ENCODE data around the gene ACTG1. TPM values are rescaled to one million over a fixed set of nuclear protein-coding genes. Genes with fewer than 3 reads are reported as not detected.

The ACTG1 gene
- total and polyA plus RNA-seq, 2 of the 4 experiments (the other 2 are of a cell fraction), result 10,907 to 15,732 TPM

DNA sequence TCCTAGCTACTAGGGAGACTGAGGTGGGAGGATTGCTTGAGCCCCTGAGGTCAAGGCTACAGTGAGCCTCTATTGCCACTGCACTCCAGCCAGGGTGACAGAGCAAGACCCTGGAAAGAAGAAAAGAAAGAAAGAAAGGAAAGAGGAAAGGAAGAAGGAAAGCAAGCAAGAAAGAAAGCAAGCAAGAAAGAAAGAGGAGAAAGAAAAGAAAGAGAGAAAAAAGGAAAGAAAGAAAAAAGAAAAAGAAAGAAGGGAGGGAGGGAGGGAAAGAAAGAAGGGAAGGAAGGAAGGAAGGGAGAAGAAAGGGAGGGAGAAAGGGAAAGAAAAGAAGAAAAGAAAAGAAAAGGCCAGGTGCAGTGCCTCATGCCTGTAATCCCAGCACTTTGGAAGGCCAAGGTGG, 9.0 kb downstream of the ACTG1 start:
- no peak overlapping the region for H3K4ac ChIP-seq (ENCODE audit: low read depth, low read length)
- H3K23ac ChIP-seq (ENCODE audit: low read depth, low read length), result no peak overlapping the region
- no peak overlapping the region for H3K9ac ChIP-seq (ENCODE audit: low read depth, low read length)
- in situ Hi-C loops (cut with MboI; ENCODE audit: low sequenced_read_pairs) (no loop called here), dilution Hi-C loops (cut with HindIII; ENCODE audit: low sequenced_read_pairs, unreplicated experiment) (no loop called here), intact Hi-C loops (cut with micrococcal nuclease) (no loop called here)
- H3K27ac ChIP-seq (ENCODE audit: insufficient read depth, low read length), result no peak overlapping the region
- H2AK9ac ChIP-seq (replicated peaks; ENCODE audit: low read depth, low read length, poor library complexity), result no peak overlapping the region
- H4K20me1 ChIP-seq (ENCODE audit: insufficient read depth, low read length), result peaks cover 21% of the 10 kb centered on the region
- TF ChIP-seq NFE2L2 (IDR thresholded peaks at IDR 0.05; ENCODE audit: low read depth, low read length), result no peak
- no peak for TF ChIP-seq RCOR1 (IDR thresholded peaks at IDR 0.05; ENCODE audit: insufficient replicate concordance, low read length)
- TF ChIP-seq MAZ (IDR thresholded peaks at IDR 0.05; ENCODE audit: borderline replicate concordance, low read depth, low read length), result no peak
- no peak for TF ChIP-seq CEBPB (IDR thresholded peaks at IDR 0.05; ENCODE audit: low read depth, low read length)
- no peak for TF ChIP-seq SMC3 (IDR thresholded peaks at IDR 0.05; ENCODE audit: low read depth, low read length)
- TF ChIP-seq RFX5 (IDR thresholded peaks at IDR 0.05; ENCODE audit: low read depth, low read length), result no peak
- TF ChIP-seq RAD21 (IDR thresholded peaks at IDR 0.05; ENCODE audit: low read length), result no peak
- TF ChIP-seq, protein P1, sequence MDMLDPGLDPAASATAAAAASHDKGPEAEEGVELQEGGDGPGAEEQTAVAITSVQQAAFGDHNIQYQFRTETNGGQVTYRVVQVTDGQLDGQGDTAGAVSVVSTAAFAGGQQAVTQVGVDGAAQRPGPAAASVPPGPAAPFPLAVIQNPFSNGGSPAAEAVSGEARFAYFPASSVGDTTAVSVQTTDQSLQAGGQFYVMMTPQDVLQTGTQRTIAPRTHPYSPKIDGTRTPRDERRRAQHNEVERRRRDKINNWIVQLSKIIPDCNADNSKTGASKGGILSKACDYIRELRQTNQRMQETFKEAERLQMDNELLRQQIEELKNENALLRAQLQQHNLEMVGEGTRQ (IDR thresholded peaks at IDR 0.05; ENCODE audit: low read depth, low read length), result no peak
- TF ChIP-seq CHD1 (IDR thresholded peaks at IDR 0.05; ENCODE audit: low read depth, low read length), result no peak
- no peak for TF ChIP-seq ELK1 (IDR thresholded peaks at IDR 0.05; ENCODE audit: borderline replicate concordance, low read depth, low read length)
- TF ChIP-seq POLR2A (IDR thresholded peaks at IDR 0.05; ENCODE audit: low read depth, low read length), result no peak
- TF ChIP-seq, protein P2, sequence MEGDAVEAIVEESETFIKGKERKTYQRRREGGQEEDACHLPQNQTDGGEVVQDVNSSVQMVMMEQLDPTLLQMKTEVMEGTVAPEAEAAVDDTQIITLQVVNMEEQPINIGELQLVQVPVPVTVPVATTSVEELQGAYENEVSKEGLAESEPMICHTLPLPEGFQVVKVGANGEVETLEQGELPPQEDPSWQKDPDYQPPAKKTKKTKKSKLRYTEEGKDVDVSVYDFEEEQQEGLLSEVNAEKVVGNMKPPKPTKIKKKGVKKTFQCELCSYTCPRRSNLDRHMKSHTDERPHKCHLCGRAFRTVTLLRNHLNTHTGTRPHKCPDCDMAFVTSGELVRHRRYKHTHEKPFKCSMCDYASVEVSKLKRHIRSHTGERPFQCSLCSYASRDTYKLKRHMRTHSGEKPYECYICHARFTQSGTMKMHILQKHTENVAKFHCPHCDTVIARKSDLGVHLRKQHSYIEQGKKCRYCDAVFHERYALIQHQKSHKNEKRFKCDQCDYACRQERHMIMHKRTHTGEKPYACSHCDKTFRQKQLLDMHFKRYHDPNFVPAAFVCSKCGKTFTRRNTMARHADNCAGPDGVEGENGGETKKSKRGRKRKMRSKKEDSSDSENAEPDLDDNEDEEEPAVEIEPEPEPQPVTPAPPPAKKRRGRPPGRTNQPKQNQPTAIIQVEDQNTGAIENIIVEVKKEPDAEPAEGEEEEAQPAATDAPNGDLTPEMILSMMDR (conservative IDR thresholded peaks at IDR 0.05; ENCODE audit: low read depth, low read length), result no peak
- no peak for TF ChIP-seq FOS (IDR thresholded peaks at IDR 0.05; ENCODE audit: low read depth, low read length)
- H4K5ac ChIP-seq (ENCODE audit: low read depth, low read length), result no peak overlapping the region
- H2BK20ac ChIP-seq (ENCODE audit: low read depth, low read length), result no peak overlapping the region
- no peak overlapping the region for H3K56ac ChIP-seq (ENCODE audit: extremely low read depth, insufficient read depth, low read length)
- no peak overlapping the region for H4K8ac ChIP-seq (ENCODE audit: low read depth in 2 of 2, low read length in 2 of 2)
- no peaks in the 10 kb centered on the region for H3K9me3 ChIP-seq (ENCODE audit: control insufficient read depth, insufficient read depth, low read length)
- no peak overlapping the region for H2BK5ac ChIP-seq (ENCODE audit: low read depth, low read length, poor library complexity, severe bottlenecking)
- H2AK5ac ChIP-seq (ENCODE audit: low read depth, low read length), result no peak overlapping the region
- peaks cover 0 to 3% of the 10 kb centered on the region in 2 experiments; a peak in 2 of 4 replicates for H3K79me1 ChIP-seq (ENCODE audit: low read depth in 1 of 2, low read length in 2 of 2)
- DNase-seq (no peak), ATAC-seq (ENCODE audit: low read depth) (no peak)
- no TSS peak for BruUV-seq (replicated peaks)
- peaks cover 8% of the 10 kb centered on the region for H3K4me1 ChIP-seq (ENCODE audit: control insufficient read depth, insufficient read depth, low read length)
- no peak overlapping the region for H2AFZ ChIP-seq (replicated peaks; ENCODE audit: low read length, poor library complexity)
- H3K4me2 ChIP-seq (ENCODE audit: low read depth, low read length), result no peak overlapping the region
- H3K4me3 ChIP-seq (ENCODE audit: insufficient read depth, low read depth, low read length), result no peak overlapping the region
- no peaks in the 10 kb centered on the region; the same call in 1 of the 2 replicates for H3K27me3 ChIP-seq (ENCODE audit: control insufficient read depth, insufficient read depth, low read length)
- no peak overlapping the region for H3K18ac ChIP-seq (ENCODE audit: low read depth, low read length)
- ChIA-PET CTCF (no interaction called here), POLR2A (ENCODE audit: unreplicated experiment) (interaction anchor here (0.6 kb wide), 1 partner anchor 11 kb away, joined by 6 read pairs; no protein-coding TSS in a partner anchor)
- H3K9me1 ChIP-seq (ENCODE audit: insufficient read depth, low read length), result no peaks in the 10 kb centered on the region
- no peak overlapping the region for H4K91ac ChIP-seq (ENCODE audit: insufficient read depth, low read depth, low read length)
- no peak overlapping the region for H2BK15ac ChIP-seq (ENCODE audit: low read depth, low read length)
- no peak overlapping the region for H2BK120ac ChIP-seq (ENCODE audit: low read depth, low read length)
- no peak overlapping the region for H3K14ac ChIP-seq (replicated peaks; ENCODE audit: low read depth, low read length)
- peaks cover 1% of the 10 kb centered on the region for H3K36me3 ChIP-seq (ENCODE audit: control insufficient read depth, insufficient read depth, low read length)
